ENCODE results near the gene APC2. TPM values are rescaled to one million over a fixed set of nuclear protein-coding genes. Genes with fewer than 3 reads are reported as not detected.

Gene APC2
- total and polyA plus RNA-seq, 7 donors: under 0.01 to 2.0 (median 1.1) TPM; not detected in 2

DNA sequence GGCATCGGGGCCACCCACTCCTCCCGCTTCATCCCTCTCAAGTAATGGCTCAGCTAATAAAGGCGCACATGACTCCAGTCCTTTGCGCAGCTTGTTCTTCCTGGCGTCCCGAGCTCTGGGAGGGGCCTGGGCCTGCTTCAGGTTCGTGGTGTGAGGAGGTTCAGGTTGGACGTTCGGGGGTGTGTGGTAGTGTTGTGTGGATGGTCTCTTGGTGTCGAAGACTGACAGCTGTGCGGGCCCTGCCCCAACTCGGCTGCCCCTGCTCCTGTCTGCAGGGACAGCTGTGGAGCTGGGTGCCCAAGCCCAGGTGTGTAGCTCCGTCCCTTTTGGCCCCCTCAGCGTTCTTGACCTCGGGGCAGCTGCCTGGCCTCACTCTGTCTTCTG is 9.5 kb upstream of the APC2 start:
- intact Hi-C loops (cut with DNase I): no loop called here
- no peak for TF ChIP-seq POLR2AphosphoS5 (IDR thresholded peaks at IDR 0.05)
- TF ChIP-seq EP300 (IDR thresholded peaks at IDR 0.05): no peak
- TF ChIP-seq, protein P1, sequence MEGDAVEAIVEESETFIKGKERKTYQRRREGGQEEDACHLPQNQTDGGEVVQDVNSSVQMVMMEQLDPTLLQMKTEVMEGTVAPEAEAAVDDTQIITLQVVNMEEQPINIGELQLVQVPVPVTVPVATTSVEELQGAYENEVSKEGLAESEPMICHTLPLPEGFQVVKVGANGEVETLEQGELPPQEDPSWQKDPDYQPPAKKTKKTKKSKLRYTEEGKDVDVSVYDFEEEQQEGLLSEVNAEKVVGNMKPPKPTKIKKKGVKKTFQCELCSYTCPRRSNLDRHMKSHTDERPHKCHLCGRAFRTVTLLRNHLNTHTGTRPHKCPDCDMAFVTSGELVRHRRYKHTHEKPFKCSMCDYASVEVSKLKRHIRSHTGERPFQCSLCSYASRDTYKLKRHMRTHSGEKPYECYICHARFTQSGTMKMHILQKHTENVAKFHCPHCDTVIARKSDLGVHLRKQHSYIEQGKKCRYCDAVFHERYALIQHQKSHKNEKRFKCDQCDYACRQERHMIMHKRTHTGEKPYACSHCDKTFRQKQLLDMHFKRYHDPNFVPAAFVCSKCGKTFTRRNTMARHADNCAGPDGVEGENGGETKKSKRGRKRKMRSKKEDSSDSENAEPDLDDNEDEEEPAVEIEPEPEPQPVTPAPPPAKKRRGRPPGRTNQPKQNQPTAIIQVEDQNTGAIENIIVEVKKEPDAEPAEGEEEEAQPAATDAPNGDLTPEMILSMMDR (IDR thresholded peaks at IDR 0.05): no peak
- TF ChIP-seq POLR2A (IDR thresholded peaks at IDR 0.05): no peak
- peaks cover 2 to 5% (median 2%) of the 10 kb centered on the region in 3 donors for H3K27me3 ChIP-seq
- DNase-seq: no peak
- no peaks in the 10 kb centered on the region for H3K9me3 ChIP-seq
- H3K4me3 ChIP-seq: no peak overlapping the region
- peaks cover 20 to 41% (median 26%) of the 10 kb centered on the region in 4 donors for H3K36me3 ChIP-seq
- 85 to 91% methylated on average over 15 of the region's 15 CpGs for WGBS, 2 donors
- no peak overlapping the region for H3K27ac ChIP-seq
- peaks cover 0 to 41% (median 36%) of the 10 kb centered on the region in 4 donors for H3K4me1 ChIP-seq

DNA sequence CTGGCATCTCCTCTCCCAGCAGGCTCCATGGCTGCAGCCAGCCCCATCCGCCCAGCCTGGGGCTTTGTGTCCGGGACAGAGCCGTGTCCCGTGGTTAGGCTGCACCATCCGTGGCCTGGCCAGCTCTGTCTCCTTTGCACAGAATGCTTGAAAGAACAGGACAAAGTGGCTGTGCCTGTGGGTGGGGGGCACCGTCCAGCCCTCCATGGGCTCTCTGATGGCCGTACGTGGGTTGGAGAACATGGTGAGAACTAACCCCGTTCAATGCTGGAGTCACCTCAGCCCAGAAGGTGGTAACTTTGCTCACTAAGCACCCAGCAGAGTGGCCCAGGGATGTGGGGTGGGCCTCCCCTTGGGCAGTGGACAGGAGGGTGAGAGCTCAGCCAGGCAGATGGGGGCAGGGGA is 8.9 kb upstream of the APC2 start:
- intact Hi-C loops (cut with DNase I): no loop called here
- H3K27ac ChIP-seq: no peak overlapping the region
- no peaks in the 10 kb centered on the region for H3K9me3 ChIP-seq
- DNase-seq: no peak
- 92% methylated on average over 9 of the region's 9 CpGs for WGBS, 2 donors
- H3K4me3 ChIP-seq: no peak overlapping the region
- peaks cover 8 to 11% (median 9%) of the 10 kb centered on the region in 3 donors for H3K27me3 ChIP-seq
- TF ChIP-seq EP300 (IDR thresholded peaks at IDR 0.05) (no peak), POLR2A (IDR thresholded peaks at IDR 0.05) (no peak), POLR2AphosphoS5 (IDR thresholded peaks at IDR 0.05) (no peak)
- TF ChIP-seq, protein P1 (IDR thresholded peaks at IDR 0.05): no peak
- peaks cover 0 to 47% (median 42%) of the 10 kb centered on the region in 4 donors for H3K4me1 ChIP-seq
- peaks cover 20 to 36% (median 26%) of the 10 kb centered on the region in 4 donors for H3K36me3 ChIP-seq

DNA sequence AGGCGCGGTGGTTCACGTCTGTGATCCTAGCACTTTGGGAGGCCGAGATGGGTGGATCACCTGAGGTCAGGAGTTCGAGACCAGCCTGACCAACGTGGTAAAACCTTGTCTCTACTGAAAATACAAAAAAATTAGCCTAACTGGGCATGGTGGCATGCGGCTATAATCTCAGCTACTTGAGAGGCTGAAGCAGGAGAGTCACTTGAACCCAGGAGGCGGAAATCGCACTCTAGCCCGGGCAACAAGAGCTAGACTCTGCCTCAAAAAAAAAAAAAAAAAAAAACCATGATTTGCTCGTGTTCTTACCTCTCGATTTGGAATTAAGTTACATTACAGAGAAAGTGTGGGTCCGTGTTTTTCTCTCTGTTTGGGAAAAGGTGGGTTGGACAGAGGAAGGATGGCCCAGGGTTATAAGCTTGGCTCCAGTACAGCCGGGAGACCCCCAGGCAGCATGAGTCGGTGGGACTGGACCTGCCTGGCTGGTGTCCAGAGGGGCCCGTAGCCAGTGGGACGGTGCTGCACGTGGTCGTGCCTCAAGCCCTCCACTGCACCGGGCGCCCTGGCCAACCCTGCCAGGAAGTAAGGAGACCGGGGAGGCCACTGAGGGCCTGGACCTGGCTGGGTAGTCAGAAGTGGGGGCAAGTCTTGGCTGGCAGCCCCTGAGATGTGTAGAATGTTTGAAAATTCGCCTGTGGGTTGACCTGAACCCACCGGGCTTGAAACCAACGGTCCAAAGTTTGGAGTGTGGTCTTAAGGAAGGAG is 8.1 kb upstream of the APC2 start:
- peaks cover 0 to 56% (median 51%) of the 10 kb centered on the region in 4 donors for H3K4me1 ChIP-seq
- DNase-seq: no peak
- TF ChIP-seq POLR2A (IDR thresholded peaks at IDR 0.05) (no peak), POLR2AphosphoS5 (IDR thresholded peaks at IDR 0.05) (no peak), EP300 (IDR thresholded peaks at IDR 0.05) (no peak)
- TF ChIP-seq, protein P1 (IDR thresholded peaks at IDR 0.05): no peak
- H3K4me3 ChIP-seq: no peak overlapping the region
- H3K27me3 ChIP-seq: peaks cover 16 to 19% (median 17%) of the 10 kb centered on the region in 3 donors
- H3K9me3 ChIP-seq: no peaks in the 10 kb centered on the region
- WGBS, 2 donors: 86 to 90% methylated on average over 25 of the region's 25 CpGs
- no peak overlapping the region for H3K27ac ChIP-seq
- intact Hi-C loops (cut with DNase I): no loop called here
- H3K36me3 ChIP-seq: peaks cover 20 to 36% (median 26%) of the 10 kb centered on the region in 4 donors

DNA sequence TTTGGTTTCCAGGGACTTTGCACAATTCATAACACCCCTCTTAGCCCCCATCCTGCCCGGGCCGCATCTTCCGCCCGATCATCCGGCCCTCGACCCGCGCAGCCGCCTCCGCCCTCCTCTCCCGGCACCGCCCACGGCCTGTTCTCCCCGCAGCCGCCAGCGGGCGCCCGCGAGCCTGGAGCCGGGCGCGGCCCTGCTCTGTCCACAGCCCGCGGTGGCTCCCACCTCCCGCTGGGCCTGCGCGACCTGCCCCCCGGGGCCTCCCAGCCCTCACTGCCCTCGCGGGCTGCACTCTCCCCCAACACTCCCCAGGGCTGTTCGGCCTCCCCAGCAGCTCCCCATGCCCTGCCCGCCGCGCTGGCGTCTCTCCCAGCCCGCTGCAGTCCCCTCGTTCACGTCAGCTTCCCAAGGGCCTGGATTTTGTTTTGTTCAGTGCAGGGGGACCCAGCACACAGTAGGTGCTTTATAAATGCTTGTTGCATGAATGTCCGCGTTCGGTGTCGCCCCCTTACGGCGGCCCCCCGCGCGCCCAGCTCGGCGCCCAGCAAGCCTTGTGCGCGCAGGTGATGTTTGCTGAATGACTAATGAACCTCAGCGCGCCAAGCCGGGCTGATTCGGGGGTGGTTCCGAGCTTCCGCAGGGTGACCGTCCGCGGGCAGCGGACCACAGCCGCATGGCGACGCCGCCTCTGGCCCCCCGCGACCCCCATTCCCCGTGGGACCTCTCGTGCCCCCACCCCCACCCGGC is 4.6 kb upstream of the APC2 start:
- peak overlapping the region in 2 of 4 donors; percentile 7 to 22 for H3K27ac ChIP-seq
- H3K4me1 ChIP-seq: peaks cover 0 to 41% (median 33%) of the 10 kb centered on the region in 4 donors
- H3K9me3 ChIP-seq: no peaks in the 10 kb centered on the region
- peaks cover 12 to 26% (median 16%) of the 10 kb centered on the region in 4 donors for H3K36me3 ChIP-seq
- intact Hi-C loops (cut with DNase I): loop anchor here (5.0 kb wide), 1 partner anchor 62 kb away; no protein-coding TSS in a partner anchor
- H3K27me3 ChIP-seq: peaks cover 44 to 54% (median 51%) of the 10 kb centered on the region in 3 donors
- TF ChIP-seq POLR2AphosphoS5 (IDR thresholded peaks at IDR 0.05) (no peak), EP300 (IDR thresholded peaks at IDR 0.05) (no peak), POLR2A (IDR thresholded peaks at IDR 0.05) (no peak)
- TF ChIP-seq, protein P1 (IDR thresholded peaks at IDR 0.05): peak; percentile 29 to 98 (median 65)
- 1 to 3% methylated on average over 70 of the region's 70 CpGs for WGBS, 2 donors
- peak overlapping the region in 3 of 4 donors; percentile 33 to 43 (median 43) for H3K4me3 ChIP-seq
- DNase-seq: no peak

Data from sigmoid colon (tissue), 7 donors.